Endodermal cell (in vitro differentiated cells): Measurements from ENCODE around the gene CNIH2. TPM values are rescaled to one million over a fixed set of nuclear protein-coding genes. Genes with fewer than 3 reads are reported as not detected.

ENCODE experiments used
- DNase-seq: peaks from one replicate; pipeline ENCODE4 v3.0.0-alpha.2; 2017
- H3K27ac ChIP-seq: 2 replicates; pipeline ENCODE4 v1.5.1; 2013; ENCODE audit warnings: mild to moderate bottlenecking, low read depth, low read length, moderate library complexity
- H3K27me3 ChIP-seq: 2 replicates; pipeline ENCODE4 v1.6.1; 2013; ENCODE audit warnings: mild to moderate bottlenecking, low read length, moderate library complexity; ENCODE audit not compliant: insufficient read depth, control insufficient read depth, poor library complexity, severe bottlenecking
- H3K36me3 ChIP-seq: 2 replicates; pipeline ENCODE4 v1.7.0; 2013; ENCODE audit warnings: mild to moderate bottlenecking, low read length, moderate library complexity; ENCODE audit not compliant: control insufficient read depth, insufficient read depth
- H3K4me1 ChIP-seq: one replicate; pipeline ENCODE4 v1.7.0; 2013; ENCODE audit warnings: low read length; ENCODE audit not compliant: control insufficient read depth, insufficient read depth
- H3K4me3 ChIP-seq: 2 replicates; pipeline ENCODE4 v1.5.1; 2013; ENCODE audit warnings: mild to moderate bottlenecking, low read length, moderate library complexity
- H3K9ac ChIP-seq: 2 replicates; pipeline ENCODE4 v1.6.1; 2013; ENCODE audit warnings: mild to moderate bottlenecking, low read length, moderate library complexity; ENCODE audit not compliant: poor library complexity, severe bottlenecking; ENCODE audit errors: extremely low read depth
- H3K9me3 ChIP-seq: 2 replicates; pipeline ENCODE4 v1.6.1; 2013; ENCODE audit warnings: mild to moderate bottlenecking, low read length, moderate library complexity; ENCODE audit not compliant: control insufficient read depth
- H3K27ac Mint-ChIP-seq: 2 replicates; pipeline ENCODE4 v1.8.0; 2020; ENCODE audit warnings: mixed read lengths
- H3K27me3 Mint-ChIP-seq: 2 replicates; pipeline ENCODE4 v1.8.0; 2021; ENCODE audit warnings: mild to moderate bottlenecking, mixed read lengths; ENCODE audit not compliant: insufficient read depth
- H3K36me3 Mint-ChIP-seq: 2 replicates; pipeline ENCODE4 v1.8.0; 2020; ENCODE audit warnings: low read depth, mixed read lengths
- H3K4me1 Mint-ChIP-seq: 2 replicates; pipeline ENCODE4 v1.8.0; 2020; ENCODE audit warnings: mixed read lengths
- H3K4me3 Mint-ChIP-seq: 2 replicates; pipeline ENCODE4 v1.8.0; 2020; ENCODE audit warnings: mild to moderate bottlenecking, moderate library complexity, mixed read lengths
- H3K9me3 Mint-ChIP-seq: 2 replicates; pipeline ENCODE4 v1.8.0; 2020; ENCODE audit warnings: mild to moderate bottlenecking, mixed read lengths
- CTCF ChIP-seq: fragments of 200-600 bp; sonication (generic); conservative IDR thresholded peaks from 2 replicates; pipeline ENCODE4 v1.5.0; 2021; ENCODE audit warnings: antibody characterized with exemption, mild to moderate bottlenecking
- WGBS, 2 experiments: methylation state at CpG; one replicate each; pipeline versions ENCODE4 v1.1.5 to v1.1.7; 2013; ENCODE audit warnings: missing lambda C conversion rate in 2 of 2, mixed read lengths in 1 of 2; ENCODE audit not compliant: insufficient coverage in 1 of 2, insufficient read length in 1 of 2; 5-methylcytosine and 5-hydroxymethylcytosine counted together
- total RNA-seq, 2 donors: library from RNA; stranded (reverse); fragmentation: NEBNext Ultra II Directional in 1 of 2; extraction: Animal tissue kit (Norgen Biotek cat#: 25700) in 1 of 2; gene quantifications; 2 replicates in 1 of 2; 3 replicates in 1 of 2; pipeline ENCODE4 v1.2.1, GENCODE V29; 2021

CNIH2 gene
- total RNA-seq, 2 donors from 2014 or later, result 3.5 to 3.8 TPM

DNA sequence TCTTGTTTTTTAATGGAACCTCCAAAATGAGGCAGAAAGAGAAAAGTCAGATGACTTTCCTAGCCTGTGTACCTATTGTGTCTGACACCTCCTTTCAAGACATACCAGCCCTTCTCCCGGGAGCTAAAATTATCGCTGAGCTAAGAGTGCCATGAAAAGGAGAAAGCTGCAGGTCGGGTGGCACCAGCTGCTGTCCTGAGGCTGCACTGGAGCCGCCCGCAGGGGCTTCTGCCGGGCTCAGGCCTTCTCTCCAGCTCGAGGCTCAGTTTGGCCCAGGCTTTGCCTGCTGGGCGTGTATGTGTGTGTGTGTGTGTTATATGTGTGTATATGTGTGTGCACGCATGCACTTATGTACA, 37.2 kb upstream of the CNIH2 start:
- H3K4me1 Mint-ChIP-seq, result no peaks in the 10 kb centered on the region
- Histone ChIP-seq H3K36me3 (peaks cover 38% of the 10 kb centered on the region), H3K27me3 (no peaks in the 10 kb centered on the region), H3K4me1 (no peaks in the 10 kb centered on the region), H3K9ac (no peak overlapping the region), H3K27ac (no peak overlapping the region), H3K4me3 (no peak overlapping the region), H3K9me3 (no peaks in the 10 kb centered on the region)
- H3K36me3 Mint-ChIP-seq, result peaks cover 41% of the 10 kb centered on the region
- TF ChIP-seq CTCF, result no peak
- 90 to 91% methylated on average over 2 to 7 of the region's 9 CpGs for WGBS, 2 experiments
- H3K27ac Mint-ChIP-seq, result no peak overlapping the region
- no peaks in the 10 kb centered on the region for H3K9me3 Mint-ChIP-seq
- H3K27me3 Mint-ChIP-seq, result no peaks in the 10 kb centered on the region
- DNase-seq, result no peak
- no peak overlapping the region for H3K4me3 Mint-ChIP-seq

- Histone ChIP-seq H3K9ac (no peak overlapping the region), H3K36me3 (peaks cover 38% of the 10 kb centered on the region), H3K27ac (no peak overlapping the region), H3K9me3 (no peaks in the 10 kb centered on the region), H3K27me3 (no peaks in the 10 kb centered on the region), H3K4me3 (no peak overlapping the region), H3K4me1 (no peaks in the 10 kb centered on the region)
- TF ChIP-seq CTCF, result no peak
- peaks cover 39% of the 10 kb centered on the region for H3K36me3 Mint-ChIP-seq
- no peak overlapping the region for H3K4me3 Mint-ChIP-seq
- no peak overlapping the region for H3K27ac Mint-ChIP-seq
- no peaks in the 10 kb centered on the region for H3K27me3 Mint-ChIP-seq
- no peak for DNase-seq
- WGBS, 2 experiments, result 92 to 100% methylated on average over 12 to 14 of the region's 14 CpGs
- no peaks in the 10 kb centered on the region for H3K4me1 Mint-ChIP-seq
- H3K9me3 Mint-ChIP-seq, result no peaks in the 10 kb centered on the region
Observed at GRCh38 chr11:66242095-66242765, 35.7 kb upstream of the CNIH2 start.

GRCh38 chr11:66243782-66244535, 34.0 kb upstream of the CNIH2 start:
- Histone ChIP-seq H3K27me3 (no peaks in the 10 kb centered on the region), H3K27ac (no peak overlapping the region), H3K4me3 (no peak overlapping the region), H3K36me3 (peaks cover 40% of the 10 kb centered on the region), H3K9me3 (no peaks in the 10 kb centered on the region), H3K4me1 (no peaks in the 10 kb centered on the region), H3K9ac (no peak overlapping the region)
- H3K9me3 Mint-ChIP-seq, result no peaks in the 10 kb centered on the region
- H3K27ac Mint-ChIP-seq, result no peak overlapping the region
- H3K36me3 Mint-ChIP-seq, result peaks cover 40% of the 10 kb centered on the region
- no peaks in the 10 kb centered on the region for H3K4me1 Mint-ChIP-seq
- 92 to 93% methylated on average over 11 to 13 of the region's 13 CpGs for WGBS, 2 experiments
- no peaks in the 10 kb centered on the region for H3K27me3 Mint-ChIP-seq
- no peak overlapping the region for H3K4me3 Mint-ChIP-seq
- DNase-seq, result no peak
- TF ChIP-seq CTCF, result no peak
